Effector memory CD4-positive, alpha-beta T cell (primary cell): ENCODE measurements around the gene SRY.
"Not testable (repeated sequence)": the region's sequence is repeated elsewhere in the genome, so short reads cannot be mapped to it uniquely, and the experiment has no call there.

Experiments
- DNase-seq, 3 donors: peaks; one replicate each; pipeline ENCODE4 v3.0.0-alpha.2; 2020
- H3K27ac ChIP-seq: 2 replicates; pipeline ENCODE4 v1.7.0; 2013; ENCODE audit warnings: mild to moderate bottlenecking, low read length, moderate library complexity; ENCODE audit not compliant: insufficient read depth, poor library complexity, severe bottlenecking
- H3K27me3 ChIP-seq: replicated peaks from 2 replicates; pipeline ENCODE4 v1.7.0; 2013; ENCODE audit warnings: mild to moderate bottlenecking, low read length; ENCODE audit not compliant: insufficient read depth, control insufficient read depth, poor library complexity, severe bottlenecking
- H3K36me3 ChIP-seq: 2 replicates; pipeline ENCODE4 v1.7.0; 2013; ENCODE audit warnings: mild to moderate bottlenecking, low read length, moderate library complexity; ENCODE audit not compliant: control insufficient read depth, insufficient read depth
- H3K4me1 ChIP-seq: 2 replicates; pipeline ENCODE4 v1.7.0; 2013; ENCODE audit warnings: low read length, mild to moderate bottlenecking; ENCODE audit not compliant: control insufficient read depth, insufficient read depth, poor library complexity, severe bottlenecking
- H3K4me3 ChIP-seq: 2 replicates; pipeline ENCODE4 v1.7.0; 2013; ENCODE audit warnings: low read length, low read depth, mild to moderate bottlenecking; ENCODE audit not compliant: insufficient read depth, poor library complexity, severe bottlenecking
- H3K9me3 ChIP-seq: 2 replicates; pipeline ENCODE4 v1.7.0; 2013; ENCODE audit warnings: mild to moderate bottlenecking, low read length, moderate library complexity; ENCODE audit not compliant: control insufficient read depth
- total RNA-seq, 3 donors: gene quantifications; one replicate each; lab custom pipeline; 2026; lab: John Stamatoyannopoulos, UW

The SRY gene
- 0 reads per million in 3 donors for total RNA-seq

DNA sequence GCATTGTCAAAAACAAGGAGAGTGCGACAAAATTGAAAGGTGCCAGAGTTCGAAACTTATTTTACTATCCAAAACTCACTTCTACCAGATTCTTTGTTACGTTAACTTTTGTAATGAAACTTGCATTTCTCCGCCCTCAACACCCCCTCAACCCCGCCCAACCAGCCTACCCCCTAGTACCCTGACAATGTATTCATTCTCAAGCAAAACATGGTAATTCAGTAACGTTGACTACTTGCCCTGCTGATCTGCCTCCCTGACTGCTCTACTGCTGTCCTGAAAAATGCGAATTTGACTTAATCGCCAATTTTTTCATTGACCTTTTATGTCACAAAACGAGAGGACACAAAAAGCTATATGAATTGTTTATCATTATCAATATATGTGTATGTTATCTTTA, at the start of gene SRY:
SRY (minus strand) TSS at position 83 of the 400 bp plus-strand sequence; CDS start at position 4, 79 bp downstream.
- DNase-seq = no peak
- Histone ChIP-seq H3K4me1 (no peaks in the 10 kb centered on the region), H3K9me3 (no peaks in the 10 kb centered on the region), H3K36me3 (no peaks in the 10 kb centered on the region), H3K4me3 (no peak within 1 kb of the TSS), H3K27ac (no peak within 1 kb of the TSS), H3K27me3 (no peaks in the 10 kb centered on the region)

DNA sequence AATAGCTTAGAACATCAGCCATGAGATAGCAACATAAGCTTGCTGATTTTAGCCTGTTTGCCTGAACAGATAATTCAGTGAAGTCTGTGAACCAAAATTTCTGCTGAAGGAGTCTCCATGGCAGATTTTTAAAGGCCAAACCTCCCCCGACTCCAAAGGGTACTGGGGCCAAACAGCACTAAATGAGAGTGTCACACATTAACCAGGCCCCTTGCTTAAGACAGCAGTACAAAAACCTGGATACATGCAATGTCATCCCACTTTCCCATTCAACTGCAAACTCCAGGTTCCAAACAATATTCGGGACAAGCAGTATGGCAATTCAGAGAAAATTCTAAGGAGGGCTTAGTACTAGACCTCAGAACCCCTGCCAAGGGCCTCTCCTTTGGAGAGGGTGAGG, 49.6 kb upstream of the SRY start:
- DNase-seq = no peak
- Histone ChIP-seq H3K4me1 (no peaks in the 10 kb centered on the region), H3K4me3 (no peak overlapping the region), H3K27ac (no peak overlapping the region), H3K9me3 (no peaks in the 10 kb centered on the region), H3K36me3 (no peaks in the 10 kb centered on the region), H3K27me3 (no peaks in the 10 kb centered on the region)

DNA sequence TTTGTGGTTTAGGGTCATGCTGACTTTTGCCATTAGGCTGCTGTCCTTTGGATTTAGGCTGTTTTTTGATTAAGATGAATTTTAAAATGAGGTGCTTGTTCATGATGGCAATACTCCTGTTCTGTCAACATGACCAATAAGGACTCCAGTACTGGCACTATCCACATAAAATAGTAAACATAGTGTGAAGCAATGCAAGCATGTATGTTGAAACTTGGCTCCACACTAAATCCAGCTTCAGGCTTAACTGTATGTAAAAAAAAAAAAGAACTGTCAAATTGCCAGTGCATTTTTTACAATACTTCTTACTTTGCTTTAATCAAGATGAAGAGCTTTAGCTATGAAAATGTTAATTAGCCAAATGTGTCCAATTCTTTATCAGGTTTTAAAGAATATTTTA, 47.7 kb upstream of the SRY start:
- no peak overlapping the region for H3K27ac ChIP-seq
- no peaks in the 10 kb centered on the region for H3K36me3 ChIP-seq
- H3K4me1 ChIP-seq = no peaks in the 10 kb centered on the region
- no peaks in the 10 kb centered on the region for H3K27me3 ChIP-seq
- DNase-seq = no peak
- no peak overlapping the region for H3K4me3 ChIP-seq
- no peaks in the 10 kb centered on the region for H3K9me3 ChIP-seq

DNA sequence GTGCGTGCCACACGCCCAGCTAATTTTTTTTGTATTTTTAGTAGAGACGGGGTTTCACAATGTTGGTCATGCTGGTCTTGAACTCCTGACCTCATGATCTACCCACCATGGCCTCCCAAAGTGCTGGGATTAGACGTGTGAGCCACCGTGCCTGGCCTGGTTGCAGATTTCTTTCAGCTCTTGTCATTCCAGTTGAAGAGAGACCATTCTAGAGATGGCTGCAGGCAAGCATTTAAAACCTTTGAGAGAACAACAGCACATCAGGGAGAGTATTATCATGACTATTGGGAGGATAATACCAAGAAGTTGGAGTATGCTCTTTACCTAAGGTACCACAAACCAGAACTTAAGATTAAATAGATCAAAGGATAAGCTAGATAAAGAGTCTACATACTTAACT, 41.0 kb upstream of the SRY start:
- H3K27ac ChIP-seq = no peak overlapping the region
- no peak overlapping the region for H3K4me3 ChIP-seq
- no peak for DNase-seq
- H3K4me1 ChIP-seq = no peaks in the 10 kb centered on the region
- no peaks in the 10 kb centered on the region for H3K36me3 ChIP-seq
- H3K27me3 ChIP-seq = no peaks in the 10 kb centered on the region
- no peaks in the 10 kb centered on the region for H3K9me3 ChIP-seq

DNA sequence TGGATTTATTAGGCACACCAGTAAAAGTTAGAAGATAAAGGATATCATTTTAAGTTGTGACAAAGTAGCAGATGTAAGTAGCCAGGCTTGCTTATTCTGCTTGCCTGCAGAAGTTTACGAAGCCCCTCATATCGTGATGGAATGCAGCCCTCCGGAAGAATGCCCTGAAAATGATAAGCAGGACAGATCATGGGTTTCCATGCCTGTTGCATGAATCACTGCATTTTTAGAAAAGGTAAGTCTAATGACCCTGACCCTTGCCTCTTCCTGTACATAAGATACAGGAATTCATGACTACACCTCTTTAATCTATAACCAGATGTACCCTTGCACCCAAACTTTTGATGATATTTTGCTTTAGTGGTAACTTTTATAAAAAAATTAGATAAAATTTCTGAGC, 37.0 kb upstream of the SRY start:
- Histone ChIP-seq H3K36me3 (no peaks in the 10 kb centered on the region), H3K9me3 (no peaks in the 10 kb centered on the region), H3K27me3 (no peaks in the 10 kb centered on the region), H3K27ac (no peak overlapping the region), H3K4me3 (no peak overlapping the region), H3K4me1 (no peaks in the 10 kb centered on the region)
- DNase-seq = no peak

DNA sequence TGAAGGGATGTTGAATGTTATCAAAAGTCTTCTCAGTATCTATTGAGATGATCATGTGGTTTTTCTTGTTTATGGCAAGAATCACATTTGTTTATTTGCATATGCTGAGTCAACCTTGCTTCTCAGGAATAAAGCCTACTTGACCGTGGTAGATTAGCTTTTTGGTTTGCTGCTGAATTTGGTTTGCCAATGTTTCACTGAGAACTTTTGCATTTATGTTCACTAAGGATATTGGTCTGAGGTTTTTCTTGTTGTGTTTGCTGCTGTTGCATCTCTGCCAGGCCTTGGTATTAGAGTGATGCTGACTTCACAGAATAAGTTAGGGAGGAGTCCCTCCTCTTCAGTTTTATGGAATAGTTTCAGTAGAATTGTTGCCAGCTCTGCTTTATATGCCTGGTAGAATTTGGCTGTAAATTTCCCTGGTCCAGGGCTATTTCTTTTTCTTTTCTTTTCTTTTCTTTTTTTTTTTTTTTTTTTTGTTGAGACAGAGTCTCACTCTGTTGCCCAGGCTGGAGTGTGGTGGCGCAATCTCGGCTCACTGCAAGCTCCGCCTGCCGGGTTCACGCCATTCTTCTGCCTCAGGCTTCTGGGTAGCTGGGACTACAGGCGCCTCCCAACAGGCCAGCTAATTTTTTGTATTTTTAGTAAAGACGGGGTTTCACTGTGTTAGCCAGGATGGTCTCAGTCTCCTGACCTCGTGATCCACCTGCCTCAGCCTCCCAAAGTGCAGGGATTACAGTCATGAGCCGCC, 29.8 kb upstream of the SRY start:
- H3K9me3 ChIP-seq, H3K27ac ChIP-seq, DNase-seq, H3K4me3 ChIP-seq, H3K27me3 ChIP-seq, H3K4me1 ChIP-seq, H3K36me3 ChIP-seq: not testable (repeated sequence)

DNA sequence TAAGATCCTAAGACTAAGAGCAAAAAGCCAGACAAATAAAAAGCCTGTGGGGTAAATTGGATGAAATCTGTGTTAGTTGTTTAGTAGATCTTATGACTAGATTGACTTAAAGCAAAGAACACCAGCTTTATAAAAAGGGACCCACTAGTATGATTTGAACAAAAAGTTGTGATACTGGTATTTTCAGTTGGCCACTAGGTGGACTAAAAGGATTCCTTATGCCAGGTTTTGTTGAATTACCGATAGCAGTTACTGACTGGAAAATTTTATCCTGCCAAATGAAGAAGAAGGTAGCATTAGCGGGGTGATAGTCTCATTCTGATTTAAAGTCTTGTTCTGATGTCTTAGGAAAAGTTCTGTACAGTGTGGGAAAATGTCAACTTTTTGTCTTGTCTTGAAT, 12.8 kb upstream of the SRY start:
- Histone ChIP-seq H3K9me3 (no peaks in the 10 kb centered on the region), H3K4me1 (no peaks in the 10 kb centered on the region), H3K27me3 (no peaks in the 10 kb centered on the region), H3K4me3 (no peak overlapping the region), H3K27ac (no peak overlapping the region), H3K36me3 (no peaks in the 10 kb centered on the region)
- no peak for DNase-seq

DNA sequence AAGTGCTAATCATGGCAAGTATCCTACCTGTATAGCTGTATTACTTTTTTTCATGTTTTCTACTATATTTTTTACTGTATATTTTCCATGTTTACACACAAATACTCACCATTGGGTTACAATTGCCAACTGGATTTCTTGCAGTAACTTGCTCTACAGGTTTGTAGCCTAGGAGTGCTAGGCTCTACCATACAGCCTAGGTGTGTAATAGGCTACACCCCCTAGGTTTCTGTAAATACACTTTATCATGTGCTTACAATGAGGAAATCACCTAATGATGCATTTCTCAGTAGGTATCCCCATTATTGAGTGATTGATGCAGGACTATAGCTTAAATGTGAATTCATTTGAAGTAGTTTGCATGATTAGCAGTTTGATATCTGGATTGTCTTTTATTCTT, 10.5 kb upstream of the SRY start:
- DNase-seq = no peak
- no peaks in the 10 kb centered on the region for H3K4me1 ChIP-seq
- no peak overlapping the region for H3K27ac ChIP-seq
- no peaks in the 10 kb centered on the region for H3K36me3 ChIP-seq
- H3K9me3 ChIP-seq = no peaks in the 10 kb centered on the region
- H3K4me3 ChIP-seq = no peak overlapping the region
- H3K27me3 ChIP-seq = no peaks in the 10 kb centered on the region

DNA sequence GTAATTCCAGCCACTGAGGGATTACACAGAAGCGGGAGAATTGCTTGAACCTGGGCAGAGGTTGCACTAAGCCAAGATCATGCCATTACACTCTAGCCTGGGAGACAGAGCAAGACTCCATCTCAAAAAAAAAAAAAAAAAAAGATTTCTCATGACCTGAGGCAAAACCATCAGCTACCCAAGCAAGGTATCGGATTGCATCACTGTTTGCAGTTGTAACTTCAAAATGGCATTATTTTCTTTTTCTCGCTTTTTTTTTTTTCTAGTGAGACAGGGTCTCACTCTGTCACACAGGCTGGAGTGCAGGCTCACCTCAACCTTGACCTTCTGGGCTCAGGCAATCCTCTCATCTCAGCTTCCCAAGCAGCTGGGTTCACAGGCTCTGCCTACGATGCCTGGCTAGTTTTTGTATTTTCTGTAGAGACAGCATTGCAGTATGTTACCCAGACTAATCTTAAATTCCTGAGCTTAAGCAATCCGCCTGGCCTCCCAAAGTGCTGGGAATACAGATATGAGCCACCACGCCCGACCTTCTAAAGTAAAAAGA, 9.6 kb upstream of the SRY start:
- Histone ChIP-seq H3K4me3 (no peak overlapping the region), H3K9me3 (no peaks in the 10 kb centered on the region), H3K36me3 (no peaks in the 10 kb centered on the region), H3K4me1 (no peaks in the 10 kb centered on the region), H3K27me3 (no peaks in the 10 kb centered on the region), H3K27ac (no peak overlapping the region)
- DNase-seq = no peak

DNA sequence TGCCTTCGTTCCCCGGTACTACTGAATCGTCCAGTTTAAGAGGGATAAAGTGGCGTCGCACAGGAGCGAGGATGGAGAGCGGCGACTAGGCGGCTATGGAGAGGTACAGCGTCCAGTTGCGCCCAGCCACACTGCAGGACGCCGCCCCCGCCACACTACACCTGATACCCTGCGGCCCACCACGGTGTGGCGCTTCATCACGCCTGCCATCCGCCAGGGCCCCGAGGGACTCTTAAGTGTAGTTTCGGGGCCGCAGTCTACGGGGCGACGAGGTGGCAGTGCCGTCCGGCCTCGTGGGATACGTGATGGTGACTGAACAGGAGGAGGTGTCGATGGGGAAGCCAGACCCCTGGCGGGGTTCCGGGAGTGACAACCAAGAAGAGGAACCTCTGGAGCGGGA, 2.3 kb upstream of the SRY start:
- H3K27ac ChIP-seq = no peak overlapping the region
- no peaks in the 10 kb centered on the region for H3K36me3 ChIP-seq
- H3K9me3 ChIP-seq = no peaks in the 10 kb centered on the region
- no peak overlapping the region for H3K4me3 ChIP-seq
- no peaks in the 10 kb centered on the region for H3K4me1 ChIP-seq
- no peaks in the 10 kb centered on the region for H3K27me3 ChIP-seq
- no peak for DNase-seq
